A549 (cell line): ENCODE measurements around the gene ZNF484. TPM values are rescaled to one million over a fixed set of nuclear protein-coding genes. Genes with fewer than 3 reads are reported as not detected.

Experiments used
- ATAC-seq, 2 experiments: fragments of 200-7000 bp in 1 of 2; fragments of >200 bp in 1 of 2; cut with Nextera tagmentation in 1 of 2; cut with Tn5 transposase in 1 of 2; 3 replicates each; pipeline versions ENCODE4 v1.8.0 to v1.9.1; 2018 to 2020; ENCODE audit warnings: mild to moderate bottlenecking in 1 of 2, moderate library complexity in 1 of 2
- CTCF ChIA-PET: fragments of 300-600 bp; sonication (Branson Sonifier 250); formaldehyde crosslinking; extraction: SDS; loops from one replicate; lab custom pipeline; 2021; ENCODE audit warnings: antibody characterized with exemption, inconsistent platforms; lab: Yijun Ruan, JAX
- POLR2A ChIA-PET: fragments of 350-600 bp; formaldehyde crosslinking; extraction: SDS; loops from one replicate; lab custom pipeline; 2021; ENCODE audit warnings: antibody characterized with exemption, inconsistent platforms; lab: Yijun Ruan, JAX
- DNase-seq, 2 experiments: peaks; one replicate each; pipeline versions ENCODE4 v3.0.0 to v3.0.0-alpha.2; 2011 to 2016; ENCODE audit warnings: low read depth in 1 of 2, low spot score in 1 of 2
- FAIRE-seq: peaks from 2 replicates; lab custom pipeline; 2011; peaks lifted over from hg19 to GRCh38; lab: Jason Lieb, UNC
- H3K27ac ChIP-seq, 2 experiments: fragments of >200 bp; sonication (Bioruptor Twin); formaldehyde crosslinking; 3 replicates each; pipeline ENCODE4 v1.5.1; 2016 to 2017
- H3K4me1 ChIP-seq: fragments of >200 bp; sonication (Bioruptor Twin); formaldehyde crosslinking; 3 replicates; pipeline ENCODE4 v1.6.1; 2016
- H3K4me2 ChIP-seq: fragments of >200 bp; sonication (Bioruptor Twin); formaldehyde crosslinking; 3 replicates; pipeline ENCODE4 v1.6.1; 2016
- H3K4me3 ChIP-seq: fragments of >200 bp; sonication (Bioruptor Twin); formaldehyde crosslinking; 3 replicates; pipeline ENCODE4 v1.5.1; 2016
- H3K9me3 ChIP-seq: fragments of >200 bp; sonication (Bioruptor Twin); formaldehyde crosslinking; 3 replicates; pipeline ENCODE4 v1.6.1; 2016
- ATOH8 ChIP-seq: fragments of 250-450 bp; sonication (Bioruptor Pico); IDR thresholded peaks from 2 replicates; pipeline ENCODE4 v1.5.0; 2020; ENCODE audit warnings: low read depth, mild to moderate bottlenecking, moderate library complexity
- CBX2 ChIP-seq: fragments of 200-600 bp; sonication (generic); IDR thresholded peaks from 2 replicates; pipeline ENCODE4 v1.6.1; 2016; ENCODE audit warnings: low read depth, mild to moderate bottlenecking, borderline replicate concordance
- CHD2 ChIP-seq: fragments of 150-350 bp; IDR thresholded peaks from 2 replicates; pipeline ENCODE4 v1.6.1; 2014; ENCODE audit warnings: low read length; ENCODE audit not compliant: partially characterized antibody
- CTCF ChIP-seq: fragments of >200 bp; sonication (Bioruptor Twin); formaldehyde crosslinking; IDR thresholded peaks from 3 replicates; pipeline ENCODE4 v1.5.1; 2016
- EHMT2 ChIP-seq: fragments of 200-600 bp; sonication (generic); IDR thresholded peaks from 2 replicates; pipeline ENCODE4 v1.6.1; 2016; ENCODE audit warnings: antibody characterized with exemption, low read depth, mild to moderate bottlenecking, moderate library complexity
- ELK1 ChIP-seq: fragments of 150-350 bp; IDR thresholded peaks from 2 replicates; pipeline ENCODE4 v1.6.1; 2014; ENCODE audit warnings: low read depth, mild to moderate bottlenecking, low read length
- EP300 ChIP-seq, 2 experiments: fragments of >200 bp; sonication (Bioruptor Twin); formaldehyde crosslinking; IDR thresholded peaks; 2 replicates in 1 of 2; 3 replicates in 1 of 2; pipeline ENCODE4 v1.6.1; 2016 to 2017
- FOSL2 ChIP-seq, 2 experiments: fragments of 450-650 bp in 1 of 2; fragments of >200 bp in 1 of 2; sonication (Bioruptor Twin) in 1 of 2; formaldehyde crosslinking; IDR thresholded peaks; 2 replicates each; pipeline versions ENCODE4 v1.5.0 to v1.6.1; 2016 to 2020; ENCODE audit warnings: mild to moderate bottlenecking in 1 of 2, moderate library complexity in 1 of 2
- FOXS1 ChIP-seq: fragments of 250-450 bp; sonication (Bioruptor Pico); IDR thresholded peaks from 2 replicates; pipeline ENCODE4 v1.5.0; 2020; ENCODE audit warnings: mild to moderate bottlenecking, moderate library complexity
- HEYL ChIP-seq: fragments of 250-450 bp; sonication (Bioruptor Pico); IDR thresholded peaks from 2 replicates; pipeline ENCODE4 v1.8.0; 2021; ENCODE audit warnings: mild to moderate bottlenecking, moderate library complexity
- HMGXB4 ChIP-seq: fragments of 250-450 bp; sonication (Bioruptor Pico); IDR thresholded peaks from 2 replicates; pipeline ENCODE4 v1.5.0; 2021; ENCODE audit warnings: mild to moderate bottlenecking, moderate library complexity, borderline replicate concordance
- HOXA7 ChIP-seq: fragments of 250-450 bp; sonication (Bioruptor Pico); IDR thresholded peaks from 2 replicates; pipeline ENCODE4 v1.5.0; 2020; ENCODE audit warnings: mild to moderate bottlenecking, moderate library complexity
- JUN ChIP-seq, 2 experiments: fragments of >200 bp; sonication (Bioruptor Twin); formaldehyde crosslinking; IDR thresholded peaks; 2 replicates in 1 of 2; 3 replicates in 1 of 2; pipeline ENCODE4 v1.6.1; 2016 to 2017
- KDM5A ChIP-seq: fragments of 200-600 bp; sonication (generic); IDR thresholded peaks from 2 replicates; pipeline ENCODE4 v1.6.1; 2016; ENCODE audit warnings: antibody characterized with exemption, mild to moderate bottlenecking
- NFE2L2 ChIP-seq: fragments of 150-350 bp; conservative IDR thresholded peaks from 2 replicates; pipeline ENCODE4 v1.6.1; 2014; ENCODE audit warnings: low read length
- PHF8 ChIP-seq: fragments of 200-600 bp; sonication (generic); IDR thresholded peaks from 2 replicates; pipeline ENCODE4 v1.6.1; 2016; ENCODE audit warnings: low read depth, mild to moderate bottlenecking, antibody characterized with exemption, moderate library complexity, borderline replicate concordance
- RCOR1 ChIP-seq: fragments of 150-350 bp; IDR thresholded peaks from 2 replicates; pipeline ENCODE4 v1.6.1; 2014; ENCODE audit warnings: antibody characterized with exemption, low read length, low read depth
- REST ChIP-seq: fragments of 200-600 bp; sonication (generic); IDR thresholded peaks from 2 replicates; pipeline ENCODE4 v1.6.1; 2016; ENCODE audit warnings: antibody characterized with exemption, mild to moderate bottlenecking, moderate library complexity
- RFX5 ChIP-seq: fragments of 450-650 bp; IDR thresholded peaks from 2 replicates; pipeline ENCODE4 v1.7.1; 2014; ENCODE audit warnings: antibody characterized with exemption, mild to moderate bottlenecking, moderate library complexity
- SMC3 ChIP-seq: fragments of >200 bp; sonication (Bioruptor Twin); formaldehyde crosslinking; IDR thresholded peaks from 3 replicates; pipeline ENCODE4 v1.6.1; 2018; ENCODE audit warnings: inconsistent platforms
- ZC3H11A ChIP-seq: fragments of 450-650 bp; IDR thresholded peaks from 2 replicates; pipeline ENCODE4 v1.6.1; 2014; ENCODE audit warnings: antibody characterized with exemption, mild to moderate bottlenecking
- ZNF302 ChIP-seq: fragments of 250-450 bp; sonication (Bioruptor Pico); IDR thresholded peaks from 2 replicates; pipeline ENCODE4 v1.9.0; 2021; ENCODE audit warnings: inconsistent platforms, mild to moderate bottlenecking, moderate library complexity
- WGBS: methylation state at CpG from one replicate; pipeline ENCODE4 v1.1.6; 2017; ENCODE audit errors: missing lambda C conversion rate; 5-methylcytosine and 5-hydroxymethylcytosine counted together
- polyA plus RNA-seq, 4 experiments: library from polyadenylated mRNA; depleted of rRNA in 3 of 4; stranded (reverse); fragments of >200 nt; fragmentation: RNase III in 1 of 4; extraction: RNeasy Plus Mini Kit Qiagen cat#74134 plus additional on column Dnase treatment in 1 of 4; gene quantifications; 2 replicates in 3 of 4; 3 replicates in 1 of 4; pipeline ENCODE4 v1.2.3, GENCODE V29; 2011 to 2017

ZNF484 gene
- polyA plus RNA-seq, 2 of the 4 experiments (the other 2 are of a cell fraction) = 2.3 to 5.6 TPM

- Histone ChIP-seq H3K4me1 (no peaks in the 10 kb centered on the region), H3K27ac (no peak overlapping the region), H3K9me3 (peaks cover 56% of the 10 kb centered on the region), H3K4me3 (no peak overlapping the region), H3K4me2 (no peak overlapping the region)
- ChIA-PET POLR2A (no interaction called here), CTCF (no interaction called here)
- ATAC-seq = no peak
- FAIRE-seq = no peak
- no peak for DNase-seq
- no peak for TF ChIP-seq HMGXB4 (CRISPR knock-in tag)
- TF ChIP-seq FOSL2 (IDR thresholded peaks at IDR 0.05) = no peak
- no peak for TF ChIP-seq FOSL2 (CRISPR knock-in tag; IDR thresholded peaks at IDR 0.05)
- TF ChIP-seq FOXS1 (CRISPR knock-in tag) = no peak
- no peak for TF ChIP-seq CHD2
- no peak for TF ChIP-seq RFX5
These were observed 20.6 kb downstream of the ZNF484 start for GRCh38 chr9:92857236-92857635.

- Histone ChIP-seq H3K27ac (no peak overlapping the region), H3K4me1 (no peaks in the 10 kb centered on the region), H3K4me2 (no peak overlapping the region), H3K9me3 (peaks cover 70% of the 10 kb centered on the region), H3K4me3 (no peak overlapping the region)
- 90% methylated on average over 1 of the region's 2 CpGs for WGBS
- ATAC-seq (no peak), FAIRE-seq (no peak), DNase-seq (no peak)
- ChIA-PET POLR2A (no interaction called here), CTCF (no interaction called here)
- TF ChIP-seq ZNF302 (CRISPR knock-in tag) (no peak), FOXS1 (CRISPR knock-in tag) (no peak), NFE2L2 (no peak), ZC3H11A (no peak), EHMT2 (no peak), RFX5 (no peak), PHF8 (no peak), REST (no peak), CBX2 (no peak), ATOH8 (no peak), ELK1 (no peak), FOSL2 (IDR thresholded peaks at IDR 0.05) (no peak), FOSL2 (CRISPR knock-in tag; IDR thresholded peaks at IDR 0.05) (no peak)
These were observed 24.1 kb downstream of the ZNF484 start for GRCh38 chr9:92853716-92854115.

- POLR2A ChIA-PET = no interaction called here
- no peak overlapping the region for H3K4me2 ChIP-seq
- DNase-seq (peak in 1 of 2 experiments; percentile 21), FAIRE-seq (no peak), ATAC-seq (no peak)
- H3K27ac ChIP-seq = no peak overlapping the region
- H3K9me3 ChIP-seq = peaks cover 85% of the 10 kb centered on the region
- CTCF ChIA-PET = no interaction called here
- no peak overlapping the region for H3K4me3 ChIP-seq
- H3K4me1 ChIP-seq = no peaks in the 10 kb centered on the region
- TF ChIP-seq HMGXB4 (CRISPR knock-in tag) = no peak
- no peak for TF ChIP-seq SMC3
- TF ChIP-seq HEYL (CRISPR knock-in tag) = no peak
- no peak for TF ChIP-seq CTCF
- TF ChIP-seq EP300 (IDR thresholded peaks at IDR 0.05) = no peak
- no peak for TF ChIP-seq FOXS1 (CRISPR knock-in tag)
- no peak for TF ChIP-seq KDM5A
- no peak for TF ChIP-seq RFX5
- TF ChIP-seq JUN (IDR thresholded peaks at IDR 0.05) = no peak
- TF ChIP-seq HOXA7 (CRISPR knock-in tag) = no peak
- TF ChIP-seq RCOR1 = no peak
These were observed 26.9 kb downstream of the ZNF484 start for GRCh38 chr9:92850898-92851297.
